GM19043 (cell line): ENCODE measurements around the gene KCTD5.
"Not testable (repeated sequence)": the region's sequence is repeated elsewhere in the genome, so short reads cannot be mapped to it uniquely, and the experiment has no call there.

Experiments
- ATAC-seq: cut with Tn5 transposase; IDR thresholded peaks from one replicate; pipeline ENCODE4 v1.9.1; 2021; ENCODE audit warnings: low read depth; ENCODE audit not compliant: unreplicated experiment

The KCTD5 gene

DNA sequence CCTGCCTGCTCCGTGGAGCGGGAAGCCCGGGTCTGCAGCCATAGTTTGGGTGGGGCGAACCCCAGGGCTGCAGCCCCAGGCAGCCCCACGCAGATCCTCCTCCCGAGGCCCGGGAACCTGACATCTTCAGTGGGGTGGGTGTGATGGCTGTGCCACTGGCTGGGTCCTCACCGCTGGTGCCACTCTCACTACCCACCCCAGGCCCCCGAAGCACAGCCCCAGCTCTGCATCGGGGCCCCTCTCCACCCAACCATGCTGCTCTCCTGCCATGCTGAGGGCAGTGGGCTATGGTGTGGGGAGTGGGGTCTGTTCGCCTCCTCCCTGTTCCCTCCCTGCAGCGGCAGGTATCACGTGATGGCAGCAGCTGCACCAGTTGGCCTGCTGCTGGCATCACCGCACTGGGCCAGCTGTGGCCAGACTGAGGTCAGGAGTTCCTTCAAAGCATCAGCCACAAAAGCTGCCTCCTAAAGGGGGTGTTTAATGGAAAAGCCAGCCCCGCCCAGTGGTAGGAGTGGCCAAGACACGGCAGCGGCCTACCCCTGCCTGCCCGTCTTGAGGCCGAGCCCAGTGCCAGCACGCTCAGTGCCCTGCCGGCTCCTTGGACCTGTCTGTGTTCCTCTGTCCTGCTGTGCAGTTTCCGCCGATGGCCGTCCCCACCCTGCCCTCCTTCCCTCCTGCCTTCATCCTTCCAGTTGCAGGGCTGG is 10.8 kb downstream of the KCTD5 start:
- no peak for ATAC-seq

DNA sequence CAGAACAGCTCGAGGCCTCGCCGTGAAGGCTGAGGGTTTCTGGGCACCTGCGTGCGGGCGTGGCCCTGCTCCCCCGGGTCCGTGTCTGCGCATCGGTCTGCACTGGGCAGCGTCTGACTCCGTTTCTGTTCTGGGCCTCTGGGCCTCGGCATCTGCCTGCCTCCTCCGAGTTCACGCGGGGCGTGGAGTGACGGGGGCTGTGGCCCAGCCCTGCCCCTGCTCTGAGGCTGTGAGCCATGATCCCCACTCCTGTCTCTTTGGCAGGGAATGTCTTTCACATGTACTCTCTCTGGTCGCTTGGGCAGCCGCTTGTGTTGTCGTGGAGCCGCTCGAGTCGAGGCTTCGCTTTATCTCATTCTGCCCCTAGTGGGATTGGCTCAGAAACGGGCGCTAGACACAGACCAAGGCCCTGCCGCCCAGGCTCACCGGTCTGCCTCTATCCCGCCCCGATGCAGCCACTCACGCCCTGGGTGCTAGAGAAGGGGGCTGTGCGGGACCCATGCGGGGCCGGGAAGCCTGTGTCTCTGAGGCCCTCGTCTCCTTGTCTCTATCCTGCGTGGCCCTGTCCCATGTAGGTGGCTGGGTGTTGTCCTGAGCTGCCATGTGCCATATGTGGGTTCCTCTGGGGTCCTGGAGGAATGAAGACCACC is 14.4 kb downstream of the KCTD5 start:
- not testable (repeated sequence) for ATAC-seq

DNA sequence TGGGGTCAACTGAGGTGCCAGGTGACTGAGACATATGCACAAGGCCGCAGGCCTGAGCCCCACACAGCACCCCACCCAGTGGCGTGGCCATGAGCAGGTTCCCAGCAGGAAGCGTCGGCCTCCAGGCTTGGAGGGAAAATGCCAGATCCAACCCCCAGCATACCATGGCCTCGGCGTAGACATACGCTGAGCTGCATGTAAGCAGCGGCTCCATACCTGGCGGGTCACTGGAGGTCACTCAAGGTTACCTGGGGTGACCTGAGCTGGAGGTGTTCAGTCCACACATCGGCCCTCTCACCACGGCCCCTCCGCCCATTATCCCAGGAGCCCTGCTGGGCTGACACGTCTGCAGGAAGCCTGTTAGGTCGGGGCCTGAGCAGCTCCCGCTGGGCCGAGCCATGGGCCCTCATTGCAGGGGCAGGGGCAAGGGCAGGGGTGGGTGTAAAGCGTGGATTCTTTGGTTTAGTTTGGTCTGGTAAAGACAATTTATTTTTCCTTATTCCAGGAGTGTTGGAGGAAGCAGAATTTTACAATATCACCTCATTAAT is 15.2 kb downstream of the KCTD5 start:
- ATAC-seq = no peak

DNA sequence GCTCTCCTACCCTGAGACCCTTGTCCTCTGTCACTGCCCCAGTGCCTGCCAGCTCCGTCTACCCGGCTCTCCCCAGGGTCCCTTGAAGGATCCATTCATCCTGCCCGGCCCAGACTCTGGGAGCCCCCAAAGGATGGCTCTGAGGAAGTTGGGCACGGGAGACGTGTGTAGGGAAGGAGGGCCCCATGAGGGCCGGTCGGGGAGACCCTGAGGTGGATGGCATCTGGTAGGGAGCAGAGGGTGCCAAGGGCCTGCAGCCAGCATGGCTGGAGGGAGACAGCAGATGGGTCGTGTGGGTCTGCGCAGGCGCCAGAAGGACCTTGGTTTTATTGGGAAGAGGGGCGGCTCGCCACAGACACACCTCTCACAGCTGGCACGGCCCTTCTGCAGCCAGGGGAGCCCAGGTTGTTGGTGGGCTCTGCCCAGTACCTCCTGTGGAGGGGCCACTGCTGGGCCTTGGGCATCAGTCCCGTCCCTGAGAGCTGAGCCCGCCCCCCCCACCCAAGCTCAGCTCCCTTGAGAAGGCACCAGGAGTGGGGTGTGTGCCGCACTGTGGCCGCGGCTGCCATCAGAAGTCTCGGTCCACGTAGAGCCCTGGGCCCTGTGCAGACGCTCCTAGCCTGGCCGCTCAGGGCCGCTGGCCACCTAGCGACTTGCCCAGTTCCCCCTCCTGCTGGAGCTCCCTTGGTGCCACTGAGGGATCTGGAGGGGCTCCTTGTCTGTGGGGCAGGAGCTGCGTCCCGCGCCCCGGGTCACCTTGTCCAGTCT is 16.0 kb downstream of the KCTD5 start:
- no peak for ATAC-seq

DNA sequence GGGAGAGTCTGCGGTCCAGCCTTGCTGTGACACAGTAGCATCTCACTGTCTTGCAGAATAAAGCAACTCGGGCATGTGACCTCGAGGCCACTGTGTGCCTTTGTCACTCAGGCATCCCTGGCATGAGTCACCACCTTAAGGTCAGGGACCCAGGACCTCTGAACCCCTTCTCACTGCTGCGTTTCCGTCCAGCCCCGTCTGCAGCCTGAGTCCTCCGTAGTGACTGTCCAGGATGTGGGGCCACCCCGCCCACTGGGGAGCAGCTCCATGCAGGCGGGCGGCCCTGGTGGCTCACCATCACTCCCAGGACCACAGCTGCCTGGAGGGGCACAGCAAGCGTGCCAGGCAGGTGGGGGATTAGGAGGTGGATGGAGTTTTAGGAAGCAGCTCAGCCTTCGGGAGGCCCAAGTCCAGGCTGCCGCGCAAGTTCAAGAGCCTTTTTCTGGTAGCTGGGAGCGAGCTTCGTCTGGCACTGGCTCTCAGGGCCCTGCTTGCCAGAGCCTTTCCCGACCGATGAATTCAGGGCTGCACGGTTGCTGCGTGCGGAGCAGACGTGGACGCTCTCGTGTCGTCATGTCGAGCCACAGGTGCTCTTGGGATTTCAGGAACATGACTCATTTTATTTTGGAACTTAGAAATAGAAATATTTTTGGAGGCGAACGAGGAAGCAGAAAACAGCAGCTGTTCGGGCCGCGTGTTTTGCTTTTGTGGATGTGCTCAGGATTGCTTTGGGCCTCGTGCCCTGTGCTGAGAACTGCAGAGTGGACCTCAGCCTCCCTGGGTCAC is 16.8 kb downstream of the KCTD5 start:
- no peak for ATAC-seq

DNA sequence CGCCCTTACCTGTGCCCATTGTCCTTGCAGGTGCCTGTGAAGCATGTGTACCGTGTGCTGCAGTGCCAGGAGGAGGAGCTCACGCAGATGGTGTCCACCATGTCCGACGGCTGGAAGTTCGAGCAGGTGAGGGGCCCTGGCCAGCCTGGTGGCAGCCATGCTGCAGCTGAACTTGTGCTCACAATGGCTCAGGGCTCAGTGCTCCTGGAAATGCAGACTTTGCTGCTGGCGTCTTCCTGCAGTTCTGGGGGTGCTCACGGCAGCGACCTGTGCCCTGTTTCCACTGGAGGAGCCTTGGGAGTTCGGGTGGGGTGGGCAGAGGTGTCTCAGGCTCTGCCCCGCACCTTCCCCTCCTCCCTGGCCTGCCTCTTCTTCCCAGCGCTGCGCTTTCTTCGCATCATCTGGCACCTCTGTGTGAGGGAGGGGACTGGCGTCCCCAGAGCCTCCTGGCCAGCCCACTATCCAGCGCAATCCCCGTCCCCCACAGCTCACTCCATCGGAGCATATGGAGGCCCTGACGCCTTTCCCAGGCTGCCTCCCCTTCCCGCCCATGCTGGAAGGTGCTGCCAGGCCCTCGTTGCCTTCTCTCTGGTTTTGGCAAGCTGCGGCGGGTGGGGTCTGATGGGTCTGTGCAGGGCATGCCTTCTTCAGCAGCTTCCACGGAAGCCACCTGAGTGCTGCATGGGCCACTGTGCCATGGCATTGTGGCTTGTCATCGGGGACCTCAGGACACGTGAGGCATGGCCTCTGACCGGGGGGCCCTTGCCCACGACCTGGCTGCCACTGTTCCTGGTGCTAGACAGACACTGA is 17.7 kb downstream of the KCTD5 start:
- ATAC-seq = no peak

DNA sequence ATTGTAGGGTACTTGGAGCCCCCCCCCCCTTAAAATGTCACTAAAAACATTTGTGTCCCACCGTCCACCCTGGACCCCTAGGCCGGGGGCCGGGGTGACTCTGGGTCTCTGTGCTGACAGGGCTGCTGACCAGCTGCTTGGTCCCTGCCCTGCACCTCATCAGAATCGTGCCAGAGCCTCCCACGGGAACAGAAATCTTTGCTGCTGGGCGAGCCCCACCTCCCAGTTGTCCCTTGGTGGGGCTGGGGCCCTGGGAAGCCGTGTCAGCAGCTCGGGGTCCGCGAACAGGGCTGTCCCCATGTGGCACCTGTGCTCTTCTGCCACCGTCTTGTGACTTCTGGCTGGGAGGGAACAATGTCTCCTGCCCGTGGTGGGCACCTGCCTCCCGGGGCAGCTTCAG is 18.5 kb downstream of the KCTD5 start:
- no peak for ATAC-seq

DNA sequence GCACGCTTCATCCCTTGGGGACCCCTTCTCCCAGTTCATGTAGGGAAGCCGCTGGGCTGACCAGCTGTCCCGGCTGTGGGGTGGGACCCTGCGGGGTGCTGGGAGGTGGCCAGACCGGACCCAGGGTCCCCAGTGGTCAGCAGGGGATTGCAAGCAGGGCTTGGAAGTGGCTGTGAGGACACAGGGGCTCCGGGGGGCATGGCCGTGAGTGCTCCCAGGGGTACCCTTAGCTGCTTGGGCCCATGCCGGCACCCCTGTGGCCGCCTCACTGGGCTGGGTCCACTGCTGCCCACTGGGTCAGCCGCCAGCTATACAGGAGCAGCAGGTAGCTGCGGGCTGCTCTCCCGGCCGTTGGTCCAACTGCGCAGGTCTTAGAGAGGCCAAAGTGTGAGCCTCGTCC is 18.9 kb downstream of the KCTD5 start:
- ATAC-seq = no peak

DNA sequence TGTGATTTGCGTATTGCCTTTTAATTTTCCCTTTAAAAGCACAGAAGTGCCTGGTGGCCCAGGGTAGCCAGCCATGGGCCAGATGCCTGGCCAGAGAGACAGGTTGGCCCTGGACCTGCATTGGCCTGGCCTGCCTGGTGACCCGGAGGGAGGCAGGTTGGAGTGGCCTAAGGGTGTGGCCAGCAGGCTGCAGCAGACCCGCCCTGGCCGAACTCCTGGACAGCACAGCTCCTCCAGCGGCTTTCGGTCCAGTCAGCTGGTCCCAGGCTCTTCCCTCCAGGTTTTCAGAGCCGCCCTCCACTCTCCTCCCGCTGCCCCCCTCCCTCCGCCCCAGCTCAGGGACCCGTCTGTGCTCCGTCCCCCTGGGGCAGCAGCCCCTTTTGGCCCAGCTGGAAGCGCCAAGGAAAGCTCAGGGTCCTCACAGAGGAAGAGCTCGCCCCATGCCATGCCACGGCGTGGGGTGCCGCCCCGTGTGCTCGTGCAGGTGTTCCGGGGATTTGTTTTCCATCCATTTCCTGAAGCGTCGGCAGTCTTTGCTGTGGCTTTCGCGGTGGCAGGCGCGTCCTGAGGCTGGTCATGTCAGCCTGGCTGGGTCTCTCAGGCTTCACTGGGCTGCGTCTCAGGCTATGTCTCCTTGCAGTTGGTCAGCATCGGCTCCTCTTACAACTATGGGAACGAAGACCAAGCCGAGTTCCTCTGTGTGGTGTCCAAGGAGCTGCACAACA is 19.6 kb downstream of the KCTD5 start:
- ATAC-seq = no peak

DNA sequence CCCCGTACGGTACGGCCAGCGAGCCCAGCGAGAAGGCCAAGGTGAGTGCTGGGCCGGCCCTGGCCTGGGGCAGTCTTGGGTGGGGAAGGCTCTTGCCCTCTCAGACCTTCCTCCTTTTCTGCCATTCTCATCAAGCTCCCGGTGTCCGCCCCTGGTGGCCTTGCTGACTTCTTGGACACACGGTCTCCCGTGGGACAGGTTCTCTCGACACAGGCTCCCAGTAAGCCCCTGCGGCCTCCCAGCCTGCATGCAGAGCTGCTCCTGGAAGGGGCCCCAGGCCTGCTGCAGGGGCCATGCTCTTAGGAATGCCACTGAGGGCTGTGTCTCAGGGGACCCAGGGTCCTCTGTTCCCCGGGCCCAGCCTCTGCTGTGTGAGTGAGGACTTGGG is 20.1 kb downstream of the KCTD5 start:
- no peak for ATAC-seq

DNA sequence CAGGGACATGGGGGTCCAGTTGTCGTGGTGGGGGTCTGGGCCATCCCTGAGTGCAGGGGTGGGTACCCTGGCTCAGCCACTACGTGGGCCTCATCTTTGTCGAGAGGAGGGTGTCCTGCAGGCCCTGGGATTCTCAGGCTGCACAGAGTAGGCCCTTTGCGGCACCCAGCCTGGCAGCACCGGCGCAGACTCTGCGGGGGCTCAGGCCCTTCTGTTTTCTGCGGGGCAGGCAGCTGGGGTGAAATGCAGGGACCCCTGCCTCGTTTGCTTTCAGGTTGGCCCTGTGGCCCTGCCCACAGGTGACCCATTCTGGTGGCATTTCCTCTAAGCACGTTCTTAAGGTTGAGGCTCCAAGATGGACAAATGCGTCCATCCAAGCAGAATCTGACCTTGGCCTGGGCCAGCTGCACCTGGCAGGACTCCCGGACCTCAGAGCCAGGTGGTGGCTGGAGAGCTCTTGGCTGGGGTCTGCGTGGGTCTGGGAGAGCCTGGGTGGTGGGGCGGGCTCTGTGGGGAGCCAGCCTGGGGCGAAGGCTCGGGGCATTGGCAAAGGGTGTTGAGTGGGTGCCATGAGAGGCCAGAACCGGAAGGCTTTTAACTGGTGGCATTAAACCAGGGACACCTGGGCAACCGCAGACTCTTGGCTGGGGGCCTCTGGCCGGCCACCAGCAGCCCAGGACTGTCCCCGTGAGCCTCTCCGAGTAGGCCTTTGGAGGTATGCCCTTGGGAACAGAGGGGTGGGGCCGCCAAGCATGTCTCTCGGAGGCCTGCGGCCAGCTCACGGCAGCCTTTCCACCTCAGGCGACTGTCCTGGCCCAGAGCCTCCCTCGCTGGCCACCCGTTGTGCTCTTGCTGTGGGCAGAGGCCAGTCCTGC is 20.8 kb downstream of the KCTD5 start:
- ATAC-seq = no peak

DNA sequence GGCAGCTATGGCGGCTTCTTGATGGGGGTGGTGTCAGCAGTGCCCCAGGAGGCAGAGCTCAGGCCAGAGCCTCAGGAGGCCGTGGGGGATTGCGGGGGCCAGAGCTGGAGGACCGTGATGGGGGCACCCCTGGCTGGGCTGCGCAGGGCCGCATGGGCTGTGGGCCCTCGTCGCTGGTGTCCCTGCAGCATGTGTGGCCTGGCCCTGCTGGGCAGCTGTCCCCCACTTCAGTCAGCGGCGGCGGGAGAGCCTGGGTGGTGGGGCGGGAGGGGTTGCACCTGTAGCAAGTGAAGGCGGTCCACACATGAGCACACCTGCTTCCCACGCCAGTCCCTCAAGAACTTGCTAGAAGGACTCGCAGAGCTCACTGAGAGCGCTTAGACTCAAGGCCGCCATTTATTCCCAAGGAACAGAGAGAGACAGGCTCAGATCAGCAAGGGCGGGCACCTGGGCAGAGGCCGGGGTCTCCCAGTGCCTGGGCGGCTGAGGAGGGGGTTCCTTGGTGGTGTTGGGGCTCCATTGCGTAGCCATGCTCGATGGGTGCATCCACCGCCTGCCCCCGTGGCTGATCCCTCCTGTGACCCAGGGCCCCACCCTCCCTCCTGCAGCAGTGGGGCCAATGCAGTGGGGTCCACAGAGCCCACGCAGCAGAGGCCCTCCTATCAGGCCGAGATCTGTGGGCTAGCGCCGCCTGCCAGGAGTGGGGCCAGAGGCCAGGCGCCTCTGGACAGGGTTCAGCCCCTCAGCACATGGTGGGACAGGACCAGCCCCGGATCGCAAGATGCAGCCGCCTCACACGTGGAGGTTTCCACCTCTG is 22.1 kb downstream of the KCTD5 start:
- no peak for ATAC-seq

DNA sequence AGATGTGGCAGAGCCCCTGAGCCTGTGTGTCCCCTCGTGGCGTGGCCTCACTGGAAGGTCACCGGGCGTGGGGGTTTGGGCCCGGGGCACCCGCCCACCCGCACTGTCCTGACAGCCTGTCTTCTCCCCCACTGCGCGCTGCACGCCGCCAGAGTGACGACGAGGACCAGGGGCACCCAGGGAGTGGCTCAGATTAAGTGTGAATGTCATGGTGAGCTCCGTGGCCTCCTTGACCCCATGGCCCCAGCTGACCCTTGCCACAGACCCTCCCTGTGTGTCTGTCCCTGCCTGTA is 22.6 kb downstream of the KCTD5 start:
- no peak for ATAC-seq

DNA sequence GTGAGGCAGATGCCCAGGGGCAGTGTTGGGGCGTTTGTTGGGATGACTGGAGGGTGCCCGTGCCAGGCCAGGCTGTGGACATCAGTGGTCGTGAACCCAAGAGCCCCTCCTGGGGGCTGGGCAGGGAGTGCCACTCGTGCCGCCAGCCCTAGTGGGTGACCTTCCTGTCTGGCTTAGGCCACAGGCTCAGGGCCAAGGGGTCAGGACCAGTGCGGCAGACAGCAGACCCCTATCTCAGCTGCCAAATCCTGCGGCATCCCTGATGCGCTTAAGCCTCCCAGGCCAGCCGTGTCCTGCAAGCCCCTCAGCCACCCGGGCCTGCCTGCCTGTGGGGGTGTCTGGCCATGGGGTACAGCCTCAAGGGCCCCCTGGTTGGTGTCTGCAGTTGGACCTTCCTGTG is 23.0 kb downstream of the KCTD5 start:
- no peak for ATAC-seq

DNA sequence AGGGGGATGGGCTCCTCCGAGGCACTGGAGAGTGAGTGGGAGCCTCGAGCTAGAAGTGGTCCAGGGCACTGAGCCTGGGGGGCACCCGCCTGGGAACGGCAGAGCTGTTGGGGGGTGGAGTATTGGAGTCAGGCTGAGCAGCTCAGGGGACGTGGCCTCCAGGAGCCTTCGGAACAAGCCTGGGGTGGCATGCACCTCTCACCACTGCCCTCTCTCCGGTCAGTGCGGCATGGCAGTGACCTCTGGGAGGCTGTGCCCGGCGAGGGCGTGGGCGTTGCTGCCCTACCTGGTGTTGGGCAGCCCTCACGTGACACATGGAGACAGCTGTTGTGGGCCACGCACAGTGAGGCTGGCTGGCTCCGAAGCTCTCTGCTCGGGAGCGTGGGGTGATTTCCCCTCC is 23.8 kb downstream of the KCTD5 start:
- no peak for ATAC-seq

DNA sequence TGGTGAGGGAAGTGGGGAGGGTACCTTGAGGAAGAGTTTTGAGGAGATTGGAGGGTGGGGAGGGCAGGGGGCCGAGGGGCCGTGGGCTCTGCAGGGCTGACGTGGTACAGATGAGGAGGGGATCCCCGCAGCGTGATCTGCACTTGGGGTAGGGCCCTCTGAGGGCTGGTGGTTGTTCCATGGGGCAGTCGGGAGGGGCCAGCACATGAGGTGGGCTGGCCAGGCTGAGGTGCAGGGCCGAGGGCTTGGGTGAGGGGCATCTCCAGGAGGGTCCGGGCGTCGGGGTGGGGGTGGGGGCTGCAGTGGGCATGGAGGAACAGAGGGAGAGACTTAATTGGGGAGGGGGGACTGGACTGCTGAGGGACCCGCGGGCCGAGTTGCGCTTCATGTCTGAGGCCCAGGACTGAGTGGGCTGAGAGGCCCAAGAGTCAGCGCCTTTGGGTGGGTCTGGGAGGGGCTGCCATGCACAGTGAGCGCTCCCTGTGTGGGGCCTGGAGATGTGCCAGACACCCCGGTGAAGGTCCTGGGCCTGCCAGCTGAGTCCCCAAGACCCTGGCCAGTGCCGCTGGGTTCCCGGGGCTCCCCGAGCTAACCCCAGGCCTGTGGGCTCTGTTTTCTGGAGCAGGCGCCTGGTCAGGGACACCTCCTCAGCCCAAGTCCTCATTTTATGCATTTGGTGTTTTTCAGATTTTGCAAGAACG is 24.4 kb downstream of the KCTD5 start:
- ATAC-seq = no peak
